Right lobe of liver (tissue), 6 donors: ENCODE results near the gene SPPL3. TPM values are rescaled to one million over a fixed set of nuclear protein-coding genes. Genes with fewer than 3 reads are reported as not detected.

Source experiments
- ATAC-seq, 4 donors: fragments of 200-7000 bp; cut with Tn5 transposase; one replicate each; pipeline ENCODE4 v1.9.1; 2020; ENCODE audit warnings: mild to moderate bottlenecking in 4 of 4, moderate library complexity in 4 of 4
- DNase-seq, 3 donors: peaks; one replicate each; pipeline ENCODE4 v3.0.0-alpha.2; 2020
- H3K27ac ChIP-seq, 3 donors: fragments of 200-600 bp; one replicate each; pipeline ENCODE4 v1.8.0; 2022
- H3K27me3 ChIP-seq, 2 donors: fragments of 200-600 bp; one replicate each; pipeline ENCODE4 v1.8.0; 2022
- H3K36me3 ChIP-seq, 4 donors: fragments of 200-600 bp; sonication (generic) in 1 of 4; one replicate each; pipeline versions ENCODE4 v1.5.1 to v1.8.0; 2017 to 2022; ENCODE audit warnings: control low read depth in 1 of 4
- H3K4me1 ChIP-seq, 4 donors: fragments of 200-600 bp; sonication (generic) in 1 of 4; one replicate each; pipeline versions ENCODE4 v1.5.1 to v1.8.0; 2017 to 2022; ENCODE audit warnings: control low read depth in 1 of 4
- H3K4me3 ChIP-seq, 3 donors: fragments of 200-600 bp; one replicate each; pipeline ENCODE4 v1.8.0; 2022
- H3K9me3 ChIP-seq, 4 donors: fragments of 200-600 bp; sonication (generic) in 1 of 4; one replicate each; pipeline versions ENCODE4 v1.5.1 to v1.8.0; 2017 to 2022; ENCODE audit warnings: control low read depth in 1 of 4
- POLR2A ChIP-seq: fragments of 450-650 bp; IDR thresholded peaks from one replicate; pipeline ENCODE4 v1.6.1; 2017; ENCODE audit warnings: antibody characterized with exemption, mild to moderate bottlenecking
- WGBS: methylation state at CpG from one replicate; pipeline ENCODE4 v1.1.6; 2018; ENCODE audit warnings: low coverage, low lambda C conversion rate; ENCODE audit not compliant: insufficient coverage; ENCODE audit errors: missing lambda C conversion rate; 5-methylcytosine and 5-hydroxymethylcytosine counted together
- intact Hi-C, 2 donors: fragments of 100-400 bp; cut with DNase I; formaldehyde crosslinking; loops; one replicate each; pipeline versions ENCODE4 v1.11.2 to v1.14.1; 2022
- total RNA-seq, 6 experiments: library from RNA; depleted of rRNA in 2 of 6; stranded (reverse); fragments of >200 nt in 2 of 6; fragmentation: NEBNext Ultra II Directional in 3 of 6; extraction: Animal tissue kit (Norgen Biotek cat#: 25700) in 3 of 6; gene quantifications; one replicate each; pipeline versions ENCODE4 v1.1.0 to v1.2.4, GENCODE V29; 2016 to 2023
- TF ChIP-seq, protein P1 (sequence below), 4 donors: fragments of 200-600 bp in 3 of 4; fragments of 450-650 bp in 1 of 4; IDR thresholded peaks; one replicate each; pipeline versions ENCODE4 v1.5.1 to v1.8.0; 2016 to 2022; ENCODE audit warnings: antibody characterized with exemption in 4 of 4, mild to moderate bottlenecking in 2 of 4
- donor health status: DM: no; HTN: yes; CAD: no.
- donor health status: DM: no; HTN: no; CAD: no.
- donor health status: DM: no; HTN: no; CAD: no.
- donor health status: DM: no; HTN: yes; CAD: no.
- donor health status: DM: no; HTN: yes; CAD: no.

SPPL3 gene
- total RNA-seq, 6 experiments from 2014 or later, result 10.7 to 26.6 (median 16.9) TPM

DNA sequence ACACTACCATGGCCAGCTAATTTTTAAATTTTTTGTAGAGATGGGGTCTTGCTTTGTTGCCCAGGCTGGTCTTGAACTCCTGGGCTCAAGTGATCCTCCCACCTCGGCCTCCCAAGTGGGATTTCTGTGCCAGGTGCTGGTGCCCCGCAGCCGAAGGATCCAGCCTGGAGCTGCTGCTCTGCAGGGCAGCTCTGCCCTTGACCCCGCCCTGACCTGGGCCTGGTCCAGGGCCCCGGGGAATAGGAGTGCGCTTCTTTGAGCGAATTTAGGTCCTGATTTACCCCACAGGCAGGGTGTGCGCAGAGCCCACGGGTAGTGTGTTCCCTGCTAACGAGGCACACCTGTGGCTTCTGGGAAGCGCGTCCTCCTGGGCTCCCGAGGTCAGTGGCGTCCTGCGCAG is 163.3 kb downstream of the SPPL3 start:
- Histone ChIP-seq H3K9me3 (no peaks in the 10 kb centered on the region), H3K4me3 (no peak overlapping the region), H3K27ac (peak overlapping the region in 1 of 3 donors; percentile 49), H3K4me1 (peaks cover 0 to 34% (median 13%) of the 10 kb centered on the region in 4 donors), H3K27me3 (no peaks in the 10 kb centered on the region), H3K36me3 (peaks cover 0 to 7% (median 0%) of the 10 kb centered on the region in 4 donors)
- ATAC-seq (peak in 2 of 4 donors; percentile 2 to 29), DNase-seq (no peak)
- no CpG with 5 or more reads among the region's 15 CpGs for WGBS
- intact Hi-C loops, result no loop called here
- TF ChIP-seq, protein P1, sequence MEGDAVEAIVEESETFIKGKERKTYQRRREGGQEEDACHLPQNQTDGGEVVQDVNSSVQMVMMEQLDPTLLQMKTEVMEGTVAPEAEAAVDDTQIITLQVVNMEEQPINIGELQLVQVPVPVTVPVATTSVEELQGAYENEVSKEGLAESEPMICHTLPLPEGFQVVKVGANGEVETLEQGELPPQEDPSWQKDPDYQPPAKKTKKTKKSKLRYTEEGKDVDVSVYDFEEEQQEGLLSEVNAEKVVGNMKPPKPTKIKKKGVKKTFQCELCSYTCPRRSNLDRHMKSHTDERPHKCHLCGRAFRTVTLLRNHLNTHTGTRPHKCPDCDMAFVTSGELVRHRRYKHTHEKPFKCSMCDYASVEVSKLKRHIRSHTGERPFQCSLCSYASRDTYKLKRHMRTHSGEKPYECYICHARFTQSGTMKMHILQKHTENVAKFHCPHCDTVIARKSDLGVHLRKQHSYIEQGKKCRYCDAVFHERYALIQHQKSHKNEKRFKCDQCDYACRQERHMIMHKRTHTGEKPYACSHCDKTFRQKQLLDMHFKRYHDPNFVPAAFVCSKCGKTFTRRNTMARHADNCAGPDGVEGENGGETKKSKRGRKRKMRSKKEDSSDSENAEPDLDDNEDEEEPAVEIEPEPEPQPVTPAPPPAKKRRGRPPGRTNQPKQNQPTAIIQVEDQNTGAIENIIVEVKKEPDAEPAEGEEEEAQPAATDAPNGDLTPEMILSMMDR (IDR thresholded peaks at IDR 0.05), result no peak
- TF ChIP-seq POLR2A, result no peak

- H3K36me3 ChIP-seq, result peaks cover 0 to 7% (median 0%) of the 10 kb centered on the region in 4 donors
- no peaks in the 10 kb centered on the region for H3K9me3 ChIP-seq
- DNase-seq (peak in 1 of 3 donors; percentile 60), ATAC-seq (peak in 3 of 4 donors; percentile 22 to 65 (median 27))
- no peak for TF ChIP-seq POLR2A
- TF ChIP-seq, protein P1 (IDR thresholded peaks at IDR 0.05), result no peak
- H3K27ac ChIP-seq, result peak overlapping the region in 1 of 3 donors; percentile 49
- no peak overlapping the region for H3K4me3 ChIP-seq
- H3K27me3 ChIP-seq, result no peaks in the 10 kb centered on the region
- intact Hi-C loops, result no loop called here
- 36% methylated on average over 3 of the region's 16 CpGs for WGBS
- peaks cover 0 to 34% (median 13%) of the 10 kb centered on the region in 4 donors for H3K4me1 ChIP-seq
These were observed 164.1 kb downstream of the SPPL3 start for GRCh38 chr12:120739821-120740613.

DNA sequence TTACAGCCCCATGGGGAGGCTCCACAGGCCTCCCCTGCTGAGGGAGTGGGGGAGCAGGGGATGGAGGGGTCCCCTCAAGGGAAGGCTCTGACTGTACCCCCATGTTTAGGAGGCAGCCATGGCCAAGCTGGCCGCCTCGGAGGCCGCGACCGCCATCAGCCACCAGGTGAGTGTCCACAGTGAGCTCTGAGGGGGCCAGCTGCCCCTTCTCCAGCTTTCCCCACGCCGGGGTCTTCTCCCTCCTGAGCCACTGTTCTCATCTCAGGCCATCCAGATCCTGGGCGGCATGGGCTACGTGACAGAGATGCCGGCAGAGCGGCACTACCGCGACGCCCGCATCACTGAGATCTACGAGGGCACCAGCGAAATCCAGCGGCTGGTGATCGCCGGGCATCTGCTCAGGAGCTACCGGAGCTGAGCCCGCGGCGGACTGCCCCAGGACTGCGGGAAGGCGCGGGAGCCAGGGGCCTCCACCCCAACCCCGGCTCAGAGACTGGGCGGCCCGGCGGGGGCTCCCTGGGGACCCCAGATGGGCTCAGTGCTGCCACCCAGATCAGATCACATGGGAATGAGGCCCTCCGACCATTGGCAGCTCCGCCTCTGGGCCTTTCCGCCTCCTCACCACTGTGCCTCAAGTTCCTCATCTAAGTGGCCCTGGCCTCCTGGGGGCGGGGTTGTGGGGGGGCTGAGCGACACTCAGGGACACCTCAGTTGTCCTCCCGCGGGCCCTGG is 165.0 kb downstream of the SPPL3 start:
- intact Hi-C loops, result no loop called here
- Histone ChIP-seq H3K9me3 (no peaks in the 10 kb centered on the region), H3K4me3 (no peak overlapping the region), H3K27me3 (no peaks in the 10 kb centered on the region), H3K36me3 (peaks cover 0 to 7% (median 0%) of the 10 kb centered on the region in 4 donors), H3K27ac (no peak overlapping the region), H3K4me1 (peaks cover 0 to 34% (median 13%) of the 10 kb centered on the region in 4 donors)
- ATAC-seq, result no peak
- TF ChIP-seq, protein P1 (IDR thresholded peaks at IDR 0.05), result no peak
- no peak for TF ChIP-seq POLR2A
- DNase-seq, result no peak
- no CpG with 5 or more reads among the region's 38 CpGs for WGBS

- TF ChIP-seq, protein P1 (IDR thresholded peaks at IDR 0.05), result no peak
- TF ChIP-seq POLR2A, result no peak
- intact Hi-C loops, result no loop called here
- Histone ChIP-seq H3K9me3 (no peaks in the 10 kb centered on the region), H3K4me3 (no peak overlapping the region), H3K4me1 (peaks cover 0 to 34% (median 13%) of the 10 kb centered on the region in 4 donors), H3K36me3 (peaks cover 0 to 7% (median 0%) of the 10 kb centered on the region in 4 donors), H3K27me3 (no peaks in the 10 kb centered on the region), H3K27ac (no peak overlapping the region)
- ATAC-seq (peak; percentile 24 to 72 (median 32)), DNase-seq (peak in 2 of 3 donors; percentile 80 to 83)
- 92% methylated on average over 2 of the region's 31 CpGs for WGBS
These were observed 165.7 kb downstream of the SPPL3 start for GRCh38 chr12:120738252-120739030.
